HepG2 (cell line): Measurements from ENCODE around the gene BPIFB2. TPM values are rescaled to one million over a fixed set of nuclear protein-coding genes. Genes with fewer than 3 reads are reported as not detected.

Experiments
- CEBPZ ChIP-seq: IDR thresholded peaks from 2 replicates; pipeline ENCODE4 v1.6.1; 2012; ENCODE audit warnings: low read length, improper control_type of control experiment
- ISX ChIP-seq: sonication (generic); formaldehyde crosslinking; conservative IDR thresholded peaks from 2 replicates; pipeline ENCODE4 v1.5.0; 2020; ENCODE audit warnings: missing genetic modification reagents
- LCORL ChIP-seq, 2 experiments: fragments of 450-650 bp in 1 of 2; sonication (generic) in 1 of 2; formaldehyde crosslinking in 1 of 2; IDR thresholded peaks; 2 replicates each; pipeline versions ENCODE4 v1.5.0 to v1.6.1; 2017 to 2020; ENCODE audit warnings: antibody characterized with exemption in 1 of 2, missing genetic modification reagents in 1 of 2
- MYNN ChIP-seq: sonication (generic); formaldehyde crosslinking; IDR thresholded peaks from 2 replicates; pipeline ENCODE4 v1.4.0; 2020; ENCODE audit warnings: mild to moderate bottlenecking, low read depth, missing genetic modification reagents
- PAWR ChIP-seq: sonication (generic); formaldehyde crosslinking; IDR thresholded peaks from 2 replicates; pipeline ENCODE4 v1.4.0; 2020; ENCODE audit warnings: missing genetic modification reagents, mild to moderate bottlenecking, borderline replicate concordance
- TAF15 ChIP-seq: fragments of 200-400 bp; formaldehyde crosslinking; IDR thresholded peaks from one replicate; pipeline ENCODE4 v1.6.1; 2018; ENCODE audit warnings: mild to moderate bottlenecking, low read depth, low read length; ENCODE audit not compliant: poor library complexity, severe bottlenecking
- ZHX1 ChIP-seq: sonication (generic); formaldehyde crosslinking; IDR thresholded peaks from 2 replicates; pipeline ENCODE4 v1.8.1; 2022; ENCODE audit warnings: low read depth, mild to moderate bottlenecking, missing genetic modification reagents
- ZNF230 ChIP-seq: sonication (generic); formaldehyde crosslinking; IDR thresholded peaks from 2 replicates; pipeline ENCODE4 v1.4.0; 2020; ENCODE audit warnings: mild to moderate bottlenecking, missing genetic modification reagents
- ZNF292 ChIP-seq: sonication (generic); formaldehyde crosslinking; IDR thresholded peaks from 2 replicates; pipeline ENCODE4 v1.8.1; 2022; ENCODE audit warnings: mild to moderate bottlenecking, low read depth, missing genetic modification reagents, borderline replicate concordance
- polyA plus RNA-seq, 8 experiments: library from polyadenylated mRNA; depleted of rRNA in 3 of 8; stranded (reverse) in 7 of 8; unstranded in 1 of 8; fragments of >200 nt; fragmentation: Illumina TruSeq in 4 of 8; extraction: Trizol in 4 of 8; gene quantifications; 2 replicates each; pipeline versions ENCODE4 v1.2.1 to v1.2.3, GENCODE V29; 2011 to 2016; ENCODE audit warnings: low read depth in 4 of 8, missing spikeins in 1 of 8, mixed read lengths in 1 of 8; ENCODE audit not compliant: insufficient read depth in 1 of 8
- total RNA-seq, 5 experiments: library from RNA; depleted of rRNA; stranded (reverse); fragments of >200 nt; fragmentation: Illumina TruSeq; extraction: Trizol; gene quantifications; 2 replicates each; pipeline ENCODE4 v1.2.3, GENCODE V29; 2016; ENCODE audit warnings: low read depth in 1 of 5
- TF ChIP-seq, protein P1 (sequence below): sonication (generic); formaldehyde crosslinking; IDR thresholded peaks from 2 replicates; pipeline ENCODE4 v1.4.0; 2020; ENCODE audit warnings: missing genetic modification reagents
- TF ChIP-seq, protein P2 (sequence below): sonication (generic); formaldehyde crosslinking; IDR thresholded peaks from 2 replicates; pipeline ENCODE4 v1.4.0; 2020; ENCODE audit warnings: missing genetic modification reagents

The BPIFB2 gene
- total and polyA plus RNA-seq, 2 of the 13 experiments (the other 11 are each of a cell fraction or from before 2014, with no cell fraction given), result 54.5 to 902 TPM

DNA sequence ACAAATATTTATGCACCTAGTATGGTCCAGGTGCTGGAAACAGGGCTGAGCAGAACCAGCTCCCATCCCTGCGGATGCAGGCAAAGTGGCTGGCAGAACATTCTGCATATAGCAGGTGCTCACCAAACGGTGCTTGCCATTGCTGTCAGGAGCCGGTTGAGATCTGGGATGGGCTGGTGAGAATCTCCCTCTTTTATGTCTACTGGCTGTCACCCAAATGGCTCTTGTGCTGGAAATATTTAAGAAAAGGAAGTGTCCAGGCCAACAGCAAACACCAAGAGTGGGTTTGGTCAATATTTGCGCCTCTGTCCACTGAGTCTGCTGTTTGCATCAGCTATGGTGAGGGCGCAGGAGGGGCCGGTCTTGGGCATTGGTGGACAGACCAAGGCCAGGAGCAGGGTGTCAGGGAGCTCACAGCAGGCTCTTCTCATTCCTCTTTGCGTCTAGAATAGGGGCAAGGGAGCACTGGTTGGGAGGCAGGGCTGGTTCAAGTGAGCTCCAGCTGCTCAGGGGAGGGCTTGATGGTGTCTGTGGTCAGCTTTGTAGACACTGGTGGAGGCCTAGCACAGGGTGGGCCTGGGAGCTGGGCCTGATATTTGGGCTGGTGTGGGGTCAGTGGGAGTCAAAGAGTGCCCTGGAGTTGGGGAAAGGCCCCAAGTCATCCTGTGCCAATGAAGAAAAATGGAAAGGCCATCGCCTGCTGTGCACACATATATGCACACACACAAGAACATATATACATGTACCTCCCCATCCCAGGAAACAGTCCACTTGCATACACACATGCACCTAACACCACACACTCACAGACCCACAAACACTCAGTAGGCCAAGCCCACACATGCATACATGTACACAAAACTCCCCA lies 1.4 kb upstream of the BPIFB2 start (continued):
- TF ChIP-seq ZHX1 (CRISPR knock-in tag) (peak; percentile 77; the same call in 1 of the 2 replicates), CEBPZ (no peak), ZNF230 (no peak), ZNF292 (CRISPR knock-in tag) (peak; percentile 98), PAWR (CRISPR knock-in tag) (no peak), LCORL (IDR thresholded peaks at IDR 0.05) (no peak), LCORL (CRISPR knock-in tag; IDR thresholded peaks at IDR 0.05) (peak; percentile 99), ISX (CRISPR knock-in tag) (no peak), TAF15 (no peak), MYNN (CRISPR knock-in tag) (no peak)
- TF ChIP-seq, protein P1, sequence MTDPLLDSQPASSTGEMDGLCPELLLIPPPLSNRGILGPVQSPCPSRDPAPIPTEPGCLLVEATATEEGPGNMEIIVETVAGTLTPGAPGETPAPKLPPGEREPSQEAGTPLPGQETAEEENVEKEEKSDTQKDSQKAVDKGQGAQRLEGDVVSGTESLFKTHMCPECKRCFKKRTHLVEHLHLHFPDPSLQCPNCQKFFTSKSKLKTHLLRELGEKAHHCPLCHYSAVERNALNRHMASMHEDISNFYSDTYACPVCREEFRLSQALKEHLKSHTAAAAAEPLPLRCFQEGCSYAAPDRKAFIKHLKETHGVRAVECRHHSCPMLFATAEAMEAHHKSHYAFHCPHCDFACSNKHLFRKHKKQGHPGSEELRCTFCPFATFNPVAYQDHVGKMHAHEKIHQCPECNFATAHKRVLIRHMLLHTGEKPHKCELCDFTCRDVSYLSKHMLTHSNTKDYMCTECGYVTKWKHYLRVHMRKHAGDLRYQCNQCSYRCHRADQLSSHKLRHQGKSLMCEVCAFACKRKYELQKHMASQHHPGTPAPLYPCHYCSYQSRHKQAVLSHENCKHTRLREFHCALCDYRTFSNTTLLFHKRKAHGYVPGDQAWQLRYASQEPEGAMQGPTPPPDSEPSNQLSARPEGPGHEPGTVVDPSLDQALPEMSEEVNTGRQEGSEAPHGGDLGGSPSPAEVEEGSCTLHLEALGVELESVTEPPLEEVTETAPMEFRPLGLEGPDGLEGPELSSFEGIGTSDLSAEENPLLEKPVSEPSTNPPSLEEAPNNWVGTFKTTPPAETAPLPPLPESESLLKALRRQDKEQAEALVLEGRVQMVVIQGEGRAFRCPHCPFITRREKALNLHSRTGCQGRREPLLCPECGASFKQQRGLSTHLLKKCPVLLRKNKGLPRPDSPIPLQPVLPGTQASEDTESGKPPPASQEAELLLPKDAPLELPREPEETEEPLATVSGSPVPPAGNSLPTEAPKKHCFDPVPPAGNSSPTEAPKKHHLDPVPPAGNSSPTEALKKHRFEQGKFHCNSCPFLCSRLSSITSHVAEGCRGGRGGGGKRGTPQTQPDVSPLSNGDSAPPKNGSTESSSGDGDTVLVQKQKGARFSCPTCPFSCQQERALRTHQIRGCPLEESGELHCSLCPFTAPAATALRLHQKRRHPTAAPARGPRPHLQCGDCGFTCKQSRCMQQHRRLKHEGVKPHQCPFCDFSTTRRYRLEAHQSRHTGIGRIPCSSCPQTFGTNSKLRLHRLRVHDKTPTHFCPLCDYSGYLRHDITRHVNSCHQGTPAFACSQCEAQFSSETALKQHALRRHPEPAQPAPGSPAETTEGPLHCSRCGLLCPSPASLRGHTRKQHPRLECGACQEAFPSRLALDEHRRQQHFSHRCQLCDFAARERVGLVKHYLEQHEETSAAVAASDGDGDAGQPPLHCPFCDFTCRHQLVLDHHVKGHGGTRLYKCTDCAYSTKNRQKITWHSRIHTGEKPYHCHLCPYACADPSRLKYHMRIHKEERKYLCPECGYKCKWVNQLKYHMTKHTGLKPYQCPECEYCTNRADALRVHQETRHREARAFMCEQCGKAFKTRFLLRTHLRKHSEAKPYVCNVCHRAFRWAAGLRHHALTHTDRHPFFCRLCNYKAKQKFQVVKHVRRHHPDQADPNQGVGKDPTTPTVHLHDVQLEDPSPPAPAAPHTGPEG (CRISPR knock-in tag), result 0 out of 2 replicates have a peak, but pooled peaks have one; percentile 24
- TF ChIP-seq, protein P2, sequence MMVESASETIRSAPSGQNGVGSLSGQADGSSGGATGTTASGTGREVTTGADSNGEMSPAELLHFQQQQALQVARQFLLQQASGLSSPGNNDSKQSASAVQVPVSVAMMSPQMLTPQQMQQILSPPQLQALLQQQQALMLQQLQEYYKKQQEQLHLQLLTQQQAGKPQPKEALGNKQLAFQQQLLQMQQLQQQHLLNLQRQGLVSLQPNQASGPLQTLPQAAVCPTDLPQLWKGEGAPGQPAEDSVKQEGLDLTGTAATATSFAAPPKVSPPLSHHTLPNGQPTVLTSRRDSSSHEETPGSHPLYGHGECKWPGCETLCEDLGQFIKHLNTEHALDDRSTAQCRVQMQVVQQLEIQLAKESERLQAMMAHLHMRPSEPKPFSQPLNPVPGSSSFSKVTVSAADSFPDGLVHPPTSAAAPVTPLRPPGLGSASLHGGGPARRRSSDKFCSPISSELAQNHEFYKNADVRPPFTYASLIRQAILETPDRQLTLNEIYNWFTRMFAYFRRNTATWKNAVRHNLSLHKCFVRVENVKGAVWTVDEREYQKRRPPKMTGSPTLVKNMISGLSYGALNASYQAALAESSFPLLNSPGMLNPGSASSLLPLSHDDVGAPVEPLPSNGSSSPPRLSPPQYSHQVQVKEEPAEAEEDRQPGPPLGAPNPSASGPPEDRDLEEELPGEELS (CRISPR knock-in tag), result peak; percentile 97
